Right atrium auricular region (tissue), 2 donors: Measurements from ENCODE around the gene DLG2. TPM values are rescaled to one million over a fixed set of nuclear protein-coding genes. Genes with fewer than 3 reads are reported as not detected.
"Not testable (repeated sequence)": the region's sequence is repeated elsewhere in the genome, so short reads cannot be mapped to it uniquely, and the experiment has no call there.

Experiments
- DNase-seq: peaks from one replicate; pipeline ENCODE4 v3.0.0-alpha.2; 2019; ENCODE audit warnings: low spot score
- H3K27ac ChIP-seq, 2 donors: fragments of 200-600 bp; sonication (generic); 1 replicate in 1 of 2; 2 replicates in 1 of 2; pipeline ENCODE4 v1.5.1; 2016 to 2019
- H3K27me3 ChIP-seq, 2 donors: fragments of 200-600 bp; sonication (generic); one replicate each; pipeline versions ENCODE4 v1.5.1 to v1.6.0; 2017 to 2019
- H3K36me3 ChIP-seq: fragments of 200-600 bp; sonication (generic); one replicate; pipeline ENCODE4 v1.5.1; 2016
- H3K4me1 ChIP-seq, 2 donors: fragments of 200-600 bp; sonication (generic); one replicate each; pipeline versions ENCODE4 v1.5.1 to v1.6.0; 2017 to 2019
- H3K4me3 ChIP-seq, 2 donors: fragments of 200-600 bp; sonication (generic); 1 replicate in 1 of 2; 2 replicates in 1 of 2; pipeline ENCODE4 v1.5.1; 2017 to 2019; ENCODE audit warnings: mild to moderate bottlenecking in 1 of 2, moderate library complexity in 1 of 2
- H3K9me3 ChIP-seq, 2 donors: fragments of 200-600 bp; sonication (generic); one replicate each; pipeline ENCODE4 v1.5.1; 2019
- total RNA-seq, 2 donors: library from RNA; depleted of rRNA; stranded (reverse); fragments of >200 nt; gene quantifications; one replicate each; pipeline ENCODE4 v1.1.0, GENCODE V29; 2016
- TF ChIP-seq, protein P1 (sequence below), 2 donors: fragments of 200-600 bp; sonication (generic); IDR thresholded peaks; one replicate each; pipeline ENCODE4 v1.5.1; 2019; ENCODE audit warnings: antibody characterized with exemption in 2 of 2

Gene DLG2
- total RNA-seq, 2 donors from 2014 or later: 6.6 to 6.7 TPM

DNA sequence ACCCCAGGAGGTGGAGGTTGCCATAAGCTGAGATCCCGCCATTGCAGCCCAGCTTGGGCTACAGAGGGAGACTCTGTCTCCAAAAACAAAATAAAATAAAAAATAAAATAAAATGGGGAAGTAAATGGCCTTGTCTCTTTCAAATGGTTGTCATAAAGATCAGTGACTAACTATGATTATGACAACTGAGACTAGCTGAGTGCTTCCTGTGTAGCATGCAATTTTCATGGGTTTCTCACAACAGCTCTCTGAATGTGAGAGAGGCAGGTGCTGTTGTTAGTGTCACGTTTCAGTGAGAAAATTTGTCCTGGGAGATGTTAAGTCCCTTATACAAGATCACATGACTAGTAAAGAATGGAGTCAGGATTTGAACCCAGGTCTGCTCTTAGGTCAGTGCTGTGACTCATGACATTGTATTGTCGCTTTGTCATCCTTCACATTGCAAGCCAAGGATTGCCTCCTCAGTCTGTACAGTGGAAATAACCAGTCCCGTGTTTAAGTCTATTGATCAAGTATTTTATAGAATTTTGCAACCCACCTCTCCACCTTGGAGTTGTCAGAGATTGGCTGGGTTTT, 2177.7 kb downstream of the DLG2 start:
- TF ChIP-seq, protein P1, sequence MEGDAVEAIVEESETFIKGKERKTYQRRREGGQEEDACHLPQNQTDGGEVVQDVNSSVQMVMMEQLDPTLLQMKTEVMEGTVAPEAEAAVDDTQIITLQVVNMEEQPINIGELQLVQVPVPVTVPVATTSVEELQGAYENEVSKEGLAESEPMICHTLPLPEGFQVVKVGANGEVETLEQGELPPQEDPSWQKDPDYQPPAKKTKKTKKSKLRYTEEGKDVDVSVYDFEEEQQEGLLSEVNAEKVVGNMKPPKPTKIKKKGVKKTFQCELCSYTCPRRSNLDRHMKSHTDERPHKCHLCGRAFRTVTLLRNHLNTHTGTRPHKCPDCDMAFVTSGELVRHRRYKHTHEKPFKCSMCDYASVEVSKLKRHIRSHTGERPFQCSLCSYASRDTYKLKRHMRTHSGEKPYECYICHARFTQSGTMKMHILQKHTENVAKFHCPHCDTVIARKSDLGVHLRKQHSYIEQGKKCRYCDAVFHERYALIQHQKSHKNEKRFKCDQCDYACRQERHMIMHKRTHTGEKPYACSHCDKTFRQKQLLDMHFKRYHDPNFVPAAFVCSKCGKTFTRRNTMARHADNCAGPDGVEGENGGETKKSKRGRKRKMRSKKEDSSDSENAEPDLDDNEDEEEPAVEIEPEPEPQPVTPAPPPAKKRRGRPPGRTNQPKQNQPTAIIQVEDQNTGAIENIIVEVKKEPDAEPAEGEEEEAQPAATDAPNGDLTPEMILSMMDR (IDR thresholded peaks at IDR 0.05): no peak

DNA sequence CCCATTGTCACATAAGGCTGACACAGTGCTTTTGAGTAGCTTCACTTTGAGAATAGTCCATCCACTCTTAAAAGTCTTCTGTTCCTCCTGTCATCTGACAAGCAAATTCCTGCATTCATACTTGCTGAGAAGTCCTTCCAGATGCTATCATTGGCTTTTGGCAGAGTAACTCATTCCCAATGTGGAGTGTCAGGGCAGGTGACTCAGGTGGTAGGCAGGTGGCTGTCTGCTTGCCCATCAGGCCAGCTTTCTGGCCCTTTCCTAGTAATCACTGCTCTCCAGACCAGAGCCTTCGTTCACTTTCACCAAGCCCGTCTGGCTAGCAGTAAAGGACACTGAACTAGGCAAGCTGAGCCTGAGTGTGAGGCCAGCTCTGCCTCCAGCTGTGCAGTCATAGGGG, 2178.5 kb downstream of the DLG2 start:
- DNase-seq: no peak

More for the DNA sequence above, 2177.7 kb downstream of the DLG2 start:
- Histone ChIP-seq H3K27me3 (no peaks in the 10 kb centered on the region), H3K4me3 (no peak overlapping the region), H3K4me1 (no peaks in the 10 kb centered on the region), H3K9me3 (no peaks in the 10 kb centered on the region), H3K36me3 (no peaks in the 10 kb centered on the region), H3K27ac (no peak overlapping the region)
- DNase-seq: no peak

DNA sequence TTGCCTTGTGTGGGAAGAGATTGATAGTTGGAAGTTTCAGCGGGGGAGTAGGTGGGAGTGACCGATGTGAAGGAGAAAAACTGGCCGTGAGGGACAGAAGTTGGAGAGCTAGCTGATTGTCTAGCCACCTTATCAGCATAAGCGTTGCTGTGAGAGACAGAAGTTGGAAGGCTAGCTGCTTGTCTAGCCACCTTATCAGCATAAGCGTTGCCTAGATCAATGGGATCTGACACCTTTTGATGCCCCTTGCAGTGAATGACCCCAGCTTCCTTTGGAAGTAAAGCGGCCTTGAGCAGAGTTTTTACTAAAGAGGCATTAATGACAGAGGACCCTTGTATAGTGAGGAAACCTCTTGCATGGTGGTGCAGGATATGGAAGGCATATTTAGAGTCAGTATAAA, 2183.3 kb downstream of the DLG2 start:
- not testable (repeated sequence) for H3K27me3 ChIP-seq

More for the DNA sequence above, 2178.5 kb downstream of the DLG2 start:
- H3K4me1 ChIP-seq: no peaks in the 10 kb centered on the region
- no peak overlapping the region for H3K27ac ChIP-seq
- no peaks in the 10 kb centered on the region for H3K36me3 ChIP-seq
- H3K9me3 ChIP-seq: no peaks in the 10 kb centered on the region
- H3K27me3 ChIP-seq: no peaks in the 10 kb centered on the region
- TF ChIP-seq, protein P1 (IDR thresholded peaks at IDR 0.05): no peak
- no peak overlapping the region for H3K4me3 ChIP-seq

DNA sequence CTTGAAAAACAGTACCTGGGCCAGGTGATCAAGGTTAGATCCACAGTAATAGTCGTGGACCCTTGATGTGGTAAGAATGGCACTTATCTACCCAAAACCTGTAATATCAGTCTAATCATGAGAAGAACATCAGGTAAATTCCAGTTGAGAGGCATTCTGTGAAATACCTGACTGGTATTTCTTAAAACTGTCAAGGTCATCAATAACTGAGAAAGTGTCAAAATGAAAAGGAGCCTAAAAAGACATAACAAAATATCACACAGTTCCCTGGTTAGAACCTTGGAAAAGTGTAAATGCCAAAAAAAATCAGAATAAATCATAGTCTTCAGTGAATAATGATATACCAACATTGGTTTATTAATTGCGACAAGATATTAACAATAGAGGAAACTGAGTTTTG, 2185.5 kb downstream of the DLG2 start:
- TF ChIP-seq, protein P1 (IDR thresholded peaks at IDR 0.05): no peak
- DNase-seq: no peak
- H3K9me3 ChIP-seq: no peaks in the 10 kb centered on the region

More for the DNA sequence above, 2183.3 kb downstream of the DLG2 start:
- H3K4me1 ChIP-seq, H3K27ac ChIP-seq, H3K9me3 ChIP-seq, DNase-seq, H3K4me3 ChIP-seq, H3K36me3 ChIP-seq: not testable (repeated sequence)

DNA sequence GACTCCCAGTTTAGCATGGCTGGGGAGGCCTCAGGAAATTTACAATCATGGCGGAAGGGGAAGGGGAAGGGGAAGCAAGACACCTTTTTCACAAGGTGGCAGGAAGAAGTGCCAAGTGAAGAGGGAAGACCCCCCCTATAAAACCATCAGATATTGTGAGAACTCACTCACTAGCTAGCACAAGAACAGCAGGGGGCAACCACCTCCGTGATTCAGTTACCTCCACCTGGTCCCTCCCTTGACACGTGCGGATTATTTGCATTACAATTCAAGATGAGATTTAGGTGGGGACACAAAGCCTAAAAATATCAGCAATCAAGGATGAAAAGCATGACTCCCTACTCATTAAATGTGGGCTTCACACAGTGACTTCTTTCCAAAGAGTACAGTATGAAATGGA, 2186.0 kb downstream of the DLG2 start:
- Histone ChIP-seq H3K4me1 (no peaks in the 10 kb centered on the region), H3K36me3 (no peaks in the 10 kb centered on the region), H3K27me3 (no peaks in the 10 kb centered on the region), H3K9me3 (no peaks in the 10 kb centered on the region), H3K4me3 (no peak overlapping the region), H3K27ac (no peak overlapping the region)
- DNase-seq: no peak
- TF ChIP-seq, protein P1 (IDR thresholded peaks at IDR 0.05): no peak

More for the DNA sequence above, 2185.5 kb downstream of the DLG2 start:
- no peak overlapping the region for H3K27ac ChIP-seq
- H3K27me3 ChIP-seq: no peaks in the 10 kb centered on the region
- no peak overlapping the region for H3K4me3 ChIP-seq
- no peaks in the 10 kb centered on the region for H3K36me3 ChIP-seq
- H3K4me1 ChIP-seq: no peaks in the 10 kb centered on the region

DNA sequence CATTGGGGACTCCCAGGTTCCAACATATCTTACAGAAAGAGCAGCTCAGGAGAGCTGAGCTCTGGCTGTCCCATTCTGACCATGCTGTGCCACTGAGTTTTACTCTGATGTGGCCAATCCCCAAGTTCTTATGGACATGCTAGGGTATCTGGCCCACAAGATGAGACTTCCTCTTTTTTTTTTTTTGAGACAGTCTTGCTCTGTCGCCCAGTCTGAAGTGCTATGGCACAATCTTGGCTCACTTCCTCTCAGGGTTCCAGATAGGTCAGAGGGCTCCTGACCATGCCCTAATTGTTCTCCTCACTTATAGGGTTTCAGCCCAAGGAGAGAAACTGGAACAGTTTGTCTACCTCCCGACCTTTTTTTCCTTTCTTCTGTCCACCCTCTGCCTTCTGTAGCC, 2188.7 kb downstream of the DLG2 start:
- no peaks in the 10 kb centered on the region for H3K27me3 ChIP-seq
- H3K4me3 ChIP-seq: no peak overlapping the region
- H3K9me3 ChIP-seq: no peaks in the 10 kb centered on the region
- no peaks in the 10 kb centered on the region for H3K4me1 ChIP-seq
- H3K27ac ChIP-seq: no peak overlapping the region
- no peaks in the 10 kb centered on the region for H3K36me3 ChIP-seq
- no peak for DNase-seq
- TF ChIP-seq, protein P1 (IDR thresholded peaks at IDR 0.05): no peak
